Activated CD4-positive, alpha-beta T cell treated with anti-CD3 and anti-CD28 coated beads for 24 hours (primary cell): ENCODE measurements around the gene ACOXL.
"Not testable (repeated sequence)": the region's sequence is repeated elsewhere in the genome, so short reads cannot be mapped to it uniquely, and the experiment has no call there.

Experiments
- DNase-seq, 2 donors: peaks; one replicate each; pipeline ENCODE4 v3.0.0-alpha.2; 2020; ENCODE audit warnings: low read depth in 2 of 2

ACOXL gene

GRCh38 chr2:110927526-110927925 is 195.2 kb downstream of the ACOXL start:
- no peak for DNase-seq

DNA sequence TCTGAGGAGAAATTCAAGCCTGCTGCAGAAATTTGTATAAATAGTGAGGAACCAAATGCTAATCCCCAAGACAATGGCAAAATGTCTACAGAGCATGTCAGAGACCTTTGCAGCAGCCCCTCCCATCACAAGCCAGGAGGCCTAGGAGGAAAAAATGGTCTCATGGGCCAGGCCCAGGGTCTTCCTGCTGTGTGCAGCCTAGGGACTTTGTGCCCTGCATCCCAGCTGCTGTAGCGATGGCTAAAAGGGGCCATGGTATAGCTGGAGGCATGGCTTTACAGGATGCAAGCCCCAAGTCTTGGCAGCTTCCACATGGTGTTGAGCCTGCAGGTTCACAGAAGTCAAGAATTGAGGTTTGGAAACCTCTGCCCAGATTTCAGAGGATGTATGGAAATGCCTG is 197.2 kb downstream of the ACOXL start:
- no peak for DNase-seq

DNA sequence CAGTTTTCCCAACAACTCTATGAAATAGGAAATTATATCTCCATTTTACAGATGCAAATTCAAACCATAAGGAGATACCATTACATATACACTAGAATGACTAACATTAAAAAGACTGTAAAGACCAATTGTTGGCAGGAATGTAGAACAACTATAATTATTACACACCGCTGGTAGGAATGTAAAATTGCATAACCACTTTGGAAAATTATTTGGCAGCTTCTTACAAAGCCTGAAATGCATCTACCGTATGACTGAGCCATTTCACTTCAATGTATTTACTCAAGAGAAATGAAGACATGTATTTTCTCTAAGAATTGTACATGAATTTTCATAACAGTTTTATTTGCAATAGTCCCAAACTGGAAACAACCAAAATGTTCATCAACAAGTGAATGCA is 199.3 kb downstream of the ACOXL start:
- no peak for DNase-seq

DNA sequence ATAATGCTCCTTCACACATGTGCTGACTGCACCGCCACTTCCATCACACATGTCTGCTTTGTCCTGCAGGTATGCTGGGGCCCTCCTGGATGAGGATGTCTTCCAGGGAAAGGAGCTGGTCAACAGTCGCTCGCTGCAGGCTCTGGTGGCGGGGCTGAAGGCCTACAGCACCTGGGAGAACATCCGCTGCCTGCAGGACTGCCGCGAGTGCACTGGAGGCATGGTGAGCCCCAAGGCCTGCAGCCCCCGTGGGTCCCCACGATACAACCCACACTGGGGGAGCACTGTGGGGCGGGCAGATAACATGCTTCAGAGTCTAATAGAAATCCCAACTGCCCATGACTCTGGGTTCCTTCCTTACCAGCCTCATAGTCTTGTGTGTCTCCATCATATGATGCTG is 201.0 kb downstream of the ACOXL start:
- DNase-seq = no peak

DNA sequence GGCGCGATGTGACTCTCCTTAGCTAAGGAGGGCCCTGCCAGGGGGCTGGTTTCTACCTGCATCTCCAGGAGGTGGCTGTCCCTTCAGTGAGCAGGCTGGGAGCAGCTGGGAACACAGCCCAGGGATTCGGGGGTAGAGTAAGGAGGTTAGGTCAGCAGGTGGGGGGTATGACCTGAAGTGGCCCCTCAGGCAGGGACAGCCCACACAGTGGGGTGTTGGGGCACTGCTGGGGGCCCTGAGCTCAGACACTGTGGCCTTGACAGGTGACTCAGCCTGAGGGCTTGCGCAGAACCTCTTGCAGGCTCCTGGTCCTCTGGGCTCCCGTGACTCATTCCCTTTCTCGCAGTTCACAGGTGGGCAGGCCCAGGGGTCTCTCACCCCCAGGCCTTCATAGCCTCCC is 202.6 kb downstream of the ACOXL start:
- DNase-seq = no peak

DNA sequence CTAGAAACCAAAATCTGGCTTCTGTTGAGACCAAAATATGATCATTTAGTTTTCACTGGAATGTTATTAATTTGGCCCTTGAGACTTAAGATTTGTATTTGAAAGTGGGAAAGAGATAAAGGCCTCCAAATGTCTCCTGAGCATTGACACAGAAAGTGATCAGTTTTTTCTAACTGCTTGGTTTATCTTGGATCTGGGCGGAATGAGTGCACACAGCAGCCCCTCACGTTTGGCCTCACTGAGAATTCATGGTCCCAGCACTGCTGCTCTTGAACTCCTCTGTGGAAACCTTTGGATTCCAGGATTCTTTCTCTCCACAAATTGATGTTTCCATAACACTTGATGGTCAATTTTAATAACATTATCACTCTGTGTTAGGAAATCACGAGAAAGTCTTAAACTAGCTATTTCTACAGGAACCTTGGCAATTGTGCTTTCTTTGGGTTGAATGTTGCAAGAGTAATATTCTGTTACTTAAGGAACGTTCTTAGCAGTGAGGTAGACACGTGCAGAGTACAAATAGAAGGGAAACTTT is 208.1 kb downstream of the ACOXL start:
- no peak for DNase-seq

DNA sequence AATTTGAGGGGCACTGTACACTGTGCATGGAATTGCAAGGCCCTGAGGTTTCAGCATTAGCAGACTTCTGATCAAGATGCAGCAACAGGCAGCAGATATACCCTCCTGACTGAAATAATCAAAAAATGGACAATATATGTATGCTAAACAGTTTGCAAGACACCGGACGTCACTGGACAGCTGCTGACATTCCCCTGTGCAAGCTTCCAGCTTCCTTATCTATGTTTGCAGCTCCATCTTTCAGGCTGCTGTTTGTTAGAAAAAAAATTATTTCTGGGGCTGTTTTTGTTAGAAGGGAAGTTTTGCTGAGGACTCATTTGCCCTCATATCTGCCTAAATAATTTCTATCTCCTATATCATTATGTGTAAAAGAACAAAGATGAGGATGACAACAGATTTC is 208.9 kb downstream of the ACOXL start:
- no peak for DNase-seq

- no peak for DNase-seq
Observed at GRCh38 chr2:110943070-110943634, 210.8 kb downstream of the ACOXL start.

GRCh38 chr2:110946902-110947301 is 214.5 kb downstream of the ACOXL start:
- DNase-seq = no peak

- no peak for DNase-seq
Observed at GRCh38 chr2:110948027-110948674, 215.8 kb downstream of the ACOXL start.

DNA sequence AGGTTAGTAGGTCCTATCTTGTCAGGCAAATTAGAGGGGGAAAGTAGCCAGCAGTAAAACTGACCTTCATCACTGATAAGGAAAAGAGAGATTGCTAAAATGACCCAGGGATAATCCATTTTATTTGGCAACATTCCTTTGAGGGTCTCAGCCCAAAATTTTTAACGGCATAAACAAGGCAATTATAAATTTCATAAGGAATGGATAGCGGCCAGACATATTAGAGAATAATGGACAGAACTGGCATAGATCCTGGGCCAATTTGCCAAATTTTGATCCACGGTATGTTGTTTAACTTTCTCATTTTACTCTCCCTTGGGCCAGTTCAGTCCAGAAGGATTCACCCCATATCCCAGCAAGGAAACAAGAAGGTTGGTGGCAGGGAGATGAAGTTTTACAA is 217.9 kb downstream of the ACOXL start:
- no peak for DNase-seq

- no peak for DNase-seq
Observed at GRCh38 chr2:110955045-110955444, 222.7 kb downstream of the ACOXL start.

DNA sequence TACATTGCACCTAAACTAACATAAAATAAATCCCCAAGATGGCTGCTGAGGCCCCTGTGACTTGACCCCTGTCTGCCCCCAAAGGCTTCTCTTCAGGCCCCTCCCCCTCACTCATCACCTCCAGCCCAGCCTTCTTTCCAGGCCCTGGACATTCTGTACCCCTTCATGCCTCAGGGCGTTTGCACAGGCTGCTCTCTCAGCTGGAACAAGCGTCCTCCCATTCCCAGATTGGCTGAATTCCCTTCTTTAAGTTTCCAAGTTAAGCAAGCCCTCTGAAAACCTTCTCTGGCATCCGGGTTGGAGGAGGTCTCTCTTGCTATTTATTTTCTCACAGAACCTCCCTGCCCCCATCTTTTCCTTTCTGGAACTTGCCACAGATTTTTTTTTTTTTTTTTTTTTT is 223.2 kb downstream of the ACOXL start:
- DNase-seq = no peak

DNA sequence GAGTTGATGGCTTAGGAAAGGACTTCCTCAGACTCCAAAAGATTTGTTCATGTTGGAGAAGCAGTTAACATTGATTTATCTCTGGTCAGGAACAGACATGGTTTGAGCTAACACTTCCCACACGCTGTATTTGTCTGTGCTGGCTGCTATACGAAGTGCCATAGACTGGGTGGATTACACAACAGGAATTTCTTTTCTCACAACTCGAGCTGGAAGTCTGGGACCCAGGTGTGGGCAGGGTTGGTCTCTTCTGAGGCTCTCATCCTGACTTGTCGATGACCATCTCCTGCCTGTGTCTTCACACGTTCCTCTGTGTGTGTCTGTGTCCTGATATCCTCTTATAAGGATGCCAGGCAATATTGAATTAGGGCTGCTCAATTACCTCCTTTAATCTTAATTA is 224.9 kb downstream of the ACOXL start:
- DNase-seq = no peak

- DNase-seq = no peak
Observed at GRCh38 chr2:110958346-110959119, 226.2 kb downstream of the ACOXL start.

DNA sequence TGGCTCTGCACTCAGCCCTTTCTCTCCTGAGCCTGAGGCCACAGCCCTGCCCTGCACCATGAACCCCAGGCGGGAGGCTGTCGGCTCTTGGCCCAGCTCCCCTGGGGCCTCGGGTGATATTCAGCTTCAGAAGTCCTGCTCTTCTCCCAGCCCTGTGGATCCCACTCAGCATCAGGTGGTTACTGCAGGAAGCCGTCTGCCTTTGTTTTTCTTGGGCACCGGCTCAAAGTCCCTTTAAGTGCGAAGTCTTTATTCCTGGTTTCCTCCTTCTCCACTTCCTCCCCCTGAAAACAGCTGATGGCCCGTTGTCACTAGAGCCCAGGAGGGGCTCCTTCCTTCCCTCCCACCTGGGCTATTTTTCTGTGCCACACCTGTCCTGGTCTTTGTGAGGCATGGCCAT is 226.8 kb downstream of the ACOXL start:
- no peak for DNase-seq

DNA sequence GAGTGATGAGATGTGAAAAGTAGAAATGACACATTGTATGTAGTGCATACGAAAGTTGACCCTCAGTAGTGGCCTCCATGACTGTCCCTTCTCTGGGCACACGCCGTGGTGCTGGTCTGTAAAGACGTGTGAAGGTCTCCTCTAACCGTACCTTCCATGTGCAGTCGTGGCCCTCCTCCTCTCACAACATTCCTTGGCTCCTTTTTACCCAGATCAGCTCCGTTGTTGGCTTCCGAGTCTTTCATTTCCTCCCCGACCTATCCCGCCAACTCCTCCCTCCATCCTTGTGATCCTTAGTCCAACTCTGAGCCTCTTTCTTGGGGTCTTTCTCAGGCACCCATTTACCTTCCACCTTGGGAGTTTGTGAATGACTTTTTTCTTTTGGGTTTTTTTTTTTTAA is 227.9 kb downstream of the ACOXL start:
- DNase-seq = no peak

DNA sequence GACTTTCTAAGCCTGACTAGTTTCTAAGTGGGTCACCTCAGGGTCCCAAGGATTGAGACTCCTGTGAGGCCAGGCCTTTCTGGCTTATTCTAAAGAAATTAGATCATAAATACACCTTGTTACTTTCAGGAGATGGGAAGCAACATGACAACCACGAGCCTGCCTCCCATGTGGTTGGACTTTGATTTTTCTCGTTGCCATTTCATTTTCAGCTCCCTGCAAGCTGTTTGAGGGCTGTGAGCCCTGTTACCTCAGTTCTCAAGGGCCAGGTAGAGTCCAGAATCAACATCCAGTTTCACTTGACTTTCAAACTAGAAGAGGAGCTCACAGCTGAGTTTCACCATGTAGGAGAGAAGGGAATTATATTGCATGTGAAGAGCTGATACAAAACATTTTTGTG is 228.6 kb downstream of the ACOXL start:
- DNase-seq = no peak

DNA sequence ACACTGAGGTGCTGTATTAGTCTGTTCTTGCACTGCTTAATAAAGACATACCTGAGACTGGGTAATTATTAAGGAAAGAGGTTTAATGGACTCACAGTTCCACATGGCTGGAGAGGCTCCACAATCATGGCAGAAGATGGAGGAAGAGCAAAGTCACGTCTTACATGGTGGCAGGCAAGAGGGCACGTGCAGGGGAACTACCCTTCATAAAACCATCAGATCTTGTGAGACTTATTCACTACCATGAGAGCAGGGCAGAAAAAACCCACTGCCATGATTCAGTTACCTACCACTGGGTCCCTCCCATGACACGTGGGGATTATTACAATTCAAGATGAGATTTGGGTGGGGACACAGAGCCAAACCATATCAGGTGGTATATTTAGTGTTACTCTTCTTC is 229.3 kb downstream of the ACOXL start:
- DNase-seq = not testable (repeated sequence)

GRCh38 chr2:110969696-110970095 is 237.3 kb downstream of the ACOXL start:
- DNase-seq = no peak

DNA sequence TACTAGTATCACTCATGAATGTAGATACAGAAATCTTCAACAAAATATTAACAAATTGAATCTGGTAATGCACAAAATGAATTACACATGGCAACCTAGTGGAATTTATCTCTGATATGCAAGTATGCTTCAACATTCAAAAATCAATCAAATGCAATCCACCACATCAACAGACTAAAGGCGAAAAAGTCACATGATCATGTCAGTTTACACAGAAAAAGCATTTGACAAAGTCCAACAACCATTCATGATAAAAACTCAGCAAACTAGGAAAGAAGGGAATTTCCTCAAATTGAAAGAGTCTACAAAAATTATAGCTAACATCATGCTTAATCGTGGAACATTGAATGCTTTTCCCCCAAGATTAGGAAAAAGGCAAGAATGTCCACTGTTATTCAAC is 237.8 kb downstream of the ACOXL start:
- no peak for DNase-seq

DNA sequence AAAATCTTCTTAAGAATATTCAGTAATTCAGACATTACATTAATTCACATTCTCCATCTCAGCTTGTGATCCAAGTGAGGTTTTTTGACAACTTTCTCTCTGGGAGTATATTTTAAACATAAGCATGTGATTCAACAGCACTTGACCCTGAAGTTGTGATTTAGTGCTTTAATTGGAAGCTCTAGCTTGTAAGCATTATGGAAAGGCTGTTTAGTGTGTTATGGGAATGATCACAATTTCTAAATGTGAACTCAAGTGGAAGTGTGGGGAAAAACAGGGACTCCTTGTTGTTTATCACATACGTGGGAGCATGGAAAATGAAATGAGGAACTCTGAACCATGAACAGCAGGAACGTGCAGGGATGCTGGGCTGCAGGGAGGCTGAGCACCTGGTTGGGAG is 239.4 kb downstream of the ACOXL start:
- DNase-seq = no peak

- no peak for DNase-seq
Observed at GRCh38 chr2:110973262-110973661, 240.9 kb downstream of the ACOXL start.
